ENCODE results near the gene MYMX.

GRCh38 chr6:44188819-44189218 is 27.9 kb upstream of the MYMX start:
- no peak for TF ChIP-seq POLR2A (IDR thresholded peaks at IDR 0.05)
- no peak for TF ChIP-seq CTCF (IDR thresholded peaks at IDR 0.05)
- no peak for TF ChIP-seq POLR2AphosphoS5 (IDR thresholded peaks at IDR 0.05)
